HG02610 (cell line): Measurements from ENCODE around the gene SYNE3.

Experiments
- ATAC-seq: cut with Tn5 transposase; IDR thresholded peaks from one replicate; pipeline ENCODE4 v1.9.1; 2021; ENCODE audit warnings: mild to moderate bottlenecking, moderate library complexity; ENCODE audit not compliant: unreplicated experiment

SYNE3 gene

GRCh38 chr14:95505030-95505589 lies 11.3 kb downstream of the SYNE3 start:
- no peak for ATAC-seq

GRCh38 chr14:95504135-95505029 lies 12.1 kb downstream of the SYNE3 start:
- peak; percentile 49 for ATAC-seq

- peak; percentile 49 for ATAC-seq
Observed at GRCh38 chr14:95503365-95504134, 12.9 kb downstream of the SYNE3 start.

GRCh38 chr14:95502381-95502950 lies 14.0 kb downstream of the SYNE3 start:
- ATAC-seq: no peak

GRCh38 chr14:95500772-95501401 lies 15.6 kb downstream of the SYNE3 start:
- no peak for ATAC-seq

- no peak for ATAC-seq
Observed at GRCh38 chr14:95500201-95500681, 16.2 kb downstream of the SYNE3 start.

GRCh38 chr14:95499354-95499750 lies 17.1 kb downstream of the SYNE3 start:
- ATAC-seq: no peak

GRCh38 chr14:95498622-95499353 lies 17.7 kb downstream of the SYNE3 start:
- ATAC-seq: no peak

GRCh38 chr14:95497561-95498011 lies 18.9 kb downstream of the SYNE3 start:
- no peak for ATAC-seq

GRCh38 chr14:95496690-95497259 lies 19.7 kb downstream of the SYNE3 start:
- ATAC-seq: no peak

- ATAC-seq: no peak
Observed at GRCh38 chr14:95496111-95496681, 20.3 kb downstream of the SYNE3 start.

GRCh38 chr14:95495538-95496025 lies 20.9 kb downstream of the SYNE3 start:
- ATAC-seq: peak; percentile 95

- no peak for ATAC-seq
Observed at GRCh38 chr14:95495076-95495475, 21.4 kb downstream of the SYNE3 start.

- no peak for ATAC-seq
Observed at GRCh38 chr14:95494456-95494855, 22.0 kb downstream of the SYNE3 start.

GRCh38 chr14:95493976-95494375 lies 22.5 kb downstream of the SYNE3 start:
- ATAC-seq: no peak

GRCh38 chr14:95493503-95493902 lies 22.9 kb downstream of the SYNE3 start:
- no peak for ATAC-seq

- ATAC-seq: no peak
Observed at GRCh38 chr14:95491936-95492608, 24.4 kb downstream of the SYNE3 start.

- ATAC-seq: no peak
Observed at GRCh38 chr14:95490727-95491451, 25.6 kb downstream of the SYNE3 start.
